ENCODE data around the gene BCAT1.
"Not testable (repeated sequence)": the region's sequence is repeated elsewhere in the genome, so short reads cannot be mapped to it uniquely, and the experiment has no call there.

The BCAT1 gene

DNA sequence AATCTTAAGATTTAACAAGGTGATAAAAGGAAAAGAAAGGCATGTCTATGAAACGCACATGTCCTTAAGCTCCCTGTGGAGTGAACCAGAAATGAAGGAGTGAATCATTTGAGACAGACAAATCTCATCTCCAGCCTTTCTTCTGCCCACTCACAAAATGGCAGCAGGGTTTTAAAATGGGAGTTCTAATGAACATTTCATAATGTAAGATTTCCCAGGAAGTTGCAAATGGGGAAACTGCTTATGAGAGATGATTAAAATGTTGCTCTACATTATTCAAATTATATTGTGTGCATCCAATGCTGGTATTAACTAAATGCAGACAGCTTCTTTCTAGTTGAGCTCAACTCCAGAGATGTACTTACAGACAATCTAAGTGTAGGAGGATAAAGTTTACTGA is 76.7 kb downstream of the BCAT1 start:
- no peak for DNase-seq (ENCODE audit: low spot score)
- Histone ChIP-seq H3K4me1 (ENCODE audit: insufficient read depth, poor library complexity, severe bottlenecking) (no peaks in the 10 kb centered on the region), H3K27ac (ENCODE audit: poor library complexity, severe bottlenecking) (no peak overlapping the region), H3K27me3 (ENCODE audit: insufficient read depth, poor library complexity, severe bottlenecking) (no peaks in the 10 kb centered on the region), H3K4me3 (ENCODE audit: severe bottlenecking) (no peak overlapping the region), H3K36me3 (ENCODE audit: low read depth) (no peaks in the 10 kb centered on the region), H3K9me3 (ENCODE audit: severe bottlenecking) (no peaks in the 10 kb centered on the region)
- TF ChIP-seq, protein P1, sequence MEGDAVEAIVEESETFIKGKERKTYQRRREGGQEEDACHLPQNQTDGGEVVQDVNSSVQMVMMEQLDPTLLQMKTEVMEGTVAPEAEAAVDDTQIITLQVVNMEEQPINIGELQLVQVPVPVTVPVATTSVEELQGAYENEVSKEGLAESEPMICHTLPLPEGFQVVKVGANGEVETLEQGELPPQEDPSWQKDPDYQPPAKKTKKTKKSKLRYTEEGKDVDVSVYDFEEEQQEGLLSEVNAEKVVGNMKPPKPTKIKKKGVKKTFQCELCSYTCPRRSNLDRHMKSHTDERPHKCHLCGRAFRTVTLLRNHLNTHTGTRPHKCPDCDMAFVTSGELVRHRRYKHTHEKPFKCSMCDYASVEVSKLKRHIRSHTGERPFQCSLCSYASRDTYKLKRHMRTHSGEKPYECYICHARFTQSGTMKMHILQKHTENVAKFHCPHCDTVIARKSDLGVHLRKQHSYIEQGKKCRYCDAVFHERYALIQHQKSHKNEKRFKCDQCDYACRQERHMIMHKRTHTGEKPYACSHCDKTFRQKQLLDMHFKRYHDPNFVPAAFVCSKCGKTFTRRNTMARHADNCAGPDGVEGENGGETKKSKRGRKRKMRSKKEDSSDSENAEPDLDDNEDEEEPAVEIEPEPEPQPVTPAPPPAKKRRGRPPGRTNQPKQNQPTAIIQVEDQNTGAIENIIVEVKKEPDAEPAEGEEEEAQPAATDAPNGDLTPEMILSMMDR (IDR thresholded peaks at IDR 0.05; ENCODE audit: poor library complexity, severe bottlenecking): no peak
- ATAC-seq (ENCODE audit: low read depth): no peak

GRCh38 chr12:24866139-24866538 is 82.8 kb downstream of the BCAT1 start:
- H3K27me3 ChIP-seq (ENCODE audit: insufficient read depth, poor library complexity, severe bottlenecking); H3K36me3 ChIP-seq (ENCODE audit: low read depth); DNase-seq (ENCODE audit: low spot score): not testable (repeated sequence)

GRCh38 chr12:24864796-24865125 is 84.1 kb downstream of the BCAT1 start:
- DNase-seq (ENCODE audit: low spot score) (no peak), ATAC-seq (ENCODE audit: low read depth) (no peak)
- no peaks in the 10 kb centered on the region for H3K36me3 ChIP-seq (ENCODE audit: low read depth)

More at GRCh38 chr12:24866139-24866538, 82.8 kb downstream of the BCAT1 start:
- not testable (repeated sequence) for H3K9me3 ChIP-seq (ENCODE audit: severe bottlenecking); H3K4me3 ChIP-seq (ENCODE audit: severe bottlenecking); H3K4me1 ChIP-seq (ENCODE audit: insufficient read depth, poor library complexity, severe bottlenecking); H3K27ac ChIP-seq (ENCODE audit: poor library complexity, severe bottlenecking); ATAC-seq (ENCODE audit: low read depth)

GRCh38 chr12:24861766-24862540 is 86.9 kb downstream of the BCAT1 start:
- H3K4me3 ChIP-seq (ENCODE audit: severe bottlenecking): no peak overlapping the region
- no peak overlapping the region for H3K27ac ChIP-seq (ENCODE audit: poor library complexity, severe bottlenecking)
- H3K9me3 ChIP-seq (ENCODE audit: severe bottlenecking): no peaks in the 10 kb centered on the region
- H3K4me1 ChIP-seq (ENCODE audit: insufficient read depth, poor library complexity, severe bottlenecking): no peaks in the 10 kb centered on the region
- ATAC-seq (ENCODE audit: low read depth) (no peak), DNase-seq (ENCODE audit: low spot score) (no peak)
- no peaks in the 10 kb centered on the region for H3K36me3 ChIP-seq (ENCODE audit: low read depth)
- no peaks in the 10 kb centered on the region for H3K27me3 ChIP-seq (ENCODE audit: insufficient read depth, poor library complexity, severe bottlenecking)
- TF ChIP-seq, protein P1 (IDR thresholded peaks at IDR 0.05; ENCODE audit: poor library complexity, severe bottlenecking): no peak

More at GRCh38 chr12:24864796-24865125, 84.1 kb downstream of the BCAT1 start:
- Histone ChIP-seq H3K9me3 (ENCODE audit: severe bottlenecking) (no peaks in the 10 kb centered on the region), H3K4me1 (ENCODE audit: insufficient read depth, poor library complexity, severe bottlenecking) (no peaks in the 10 kb centered on the region), H3K27ac (ENCODE audit: poor library complexity, severe bottlenecking) (no peak overlapping the region), H3K27me3 (ENCODE audit: insufficient read depth, poor library complexity, severe bottlenecking) (no peaks in the 10 kb centered on the region), H3K4me3 (ENCODE audit: severe bottlenecking) (no peak overlapping the region)
- TF ChIP-seq, protein P1 (IDR thresholded peaks at IDR 0.05; ENCODE audit: poor library complexity, severe bottlenecking): no peak

GRCh38 chr12:24860546-24860945 is 88.4 kb downstream of the BCAT1 start:
- no peak overlapping the region for H3K27ac ChIP-seq (ENCODE audit: poor library complexity, severe bottlenecking)
- TF ChIP-seq, protein P1 (IDR thresholded peaks at IDR 0.05; ENCODE audit: poor library complexity, severe bottlenecking): no peak
- no peaks in the 10 kb centered on the region for H3K36me3 ChIP-seq (ENCODE audit: low read depth)
- ATAC-seq (ENCODE audit: low read depth) (no peak), DNase-seq (ENCODE audit: low spot score) (no peak)
- no peaks in the 10 kb centered on the region for H3K9me3 ChIP-seq (ENCODE audit: severe bottlenecking)
- H3K4me1 ChIP-seq (ENCODE audit: insufficient read depth, poor library complexity, severe bottlenecking): no peaks in the 10 kb centered on the region
- no peaks in the 10 kb centered on the region for H3K27me3 ChIP-seq (ENCODE audit: insufficient read depth, poor library complexity, severe bottlenecking)
- H3K4me3 ChIP-seq (ENCODE audit: severe bottlenecking): no peak overlapping the region

All from RWPE2 (cell line).